Erythroblast (primary cell): ENCODE results near the gene VEPH1.

ENCODE experiments used
- DNase-seq, 2 experiments: peaks; one replicate each; lab custom pipeline; 2025; lab: John Stamatoyannopoulos, UW
- GATA1 ChIP-seq: IDR thresholded peaks from 2 replicates; pipeline ENCODE4 v1.6.1; 2011; ENCODE audit warnings: low read depth, mild to moderate bottlenecking, control low read depth, low read length, moderate library complexity
- POLR2A ChIP-seq: IDR thresholded peaks from 2 replicates; pipeline ENCODE4 v1.6.1; 2011; ENCODE audit warnings: mild to moderate bottlenecking, low read length

Gene VEPH1

DNA sequence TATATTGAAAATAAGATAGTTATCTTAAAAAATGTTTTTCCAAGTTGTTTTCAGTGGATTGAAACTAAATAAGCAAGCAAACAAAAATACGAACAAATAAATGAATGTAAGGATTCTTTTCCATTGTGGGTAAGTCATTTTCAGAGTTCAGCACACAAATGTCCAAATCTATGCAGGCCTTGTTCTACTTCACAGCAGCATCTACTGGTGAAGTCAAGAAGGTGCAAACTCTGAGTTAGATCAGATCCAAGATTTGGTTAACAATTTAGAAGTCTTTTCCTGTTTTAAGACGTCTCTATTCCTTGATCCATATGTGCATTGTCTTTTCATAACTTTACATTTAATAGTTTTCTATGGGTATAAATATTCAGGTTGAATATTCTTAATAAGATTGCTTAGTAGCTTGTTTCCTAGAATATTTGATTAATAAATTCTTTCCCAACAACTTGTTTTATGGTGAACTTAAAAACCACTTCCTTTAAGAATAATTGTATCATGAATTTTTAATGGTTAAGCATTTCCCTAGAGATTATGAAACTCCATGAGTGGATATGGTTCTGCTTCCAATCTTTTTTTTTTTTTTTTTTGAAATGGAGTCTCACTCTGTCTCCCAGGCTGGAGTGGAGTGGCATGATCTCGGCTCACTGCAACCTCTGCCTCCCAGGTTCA is 56.1 kb downstream of the VEPH1 start:
- no peak for DNase-seq
- TF ChIP-seq POLR2A = no peak

DNA sequence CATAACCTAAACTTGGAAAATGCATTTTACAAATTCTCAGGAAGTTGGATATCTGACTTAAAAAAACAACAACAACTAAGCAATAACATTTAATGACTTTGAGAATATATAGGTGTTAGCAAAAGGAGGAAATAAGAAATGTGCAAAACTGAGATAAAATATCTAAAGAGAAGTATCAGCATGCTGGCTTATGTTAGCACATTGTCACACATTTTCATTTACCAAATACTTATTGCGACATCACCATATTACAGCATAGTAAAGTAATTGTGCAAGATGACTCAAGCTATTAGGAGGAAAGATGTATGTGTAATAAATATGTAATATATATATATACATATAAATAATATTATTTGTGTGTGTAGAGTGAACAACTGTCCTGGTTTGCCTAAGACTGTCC is 57.4 kb downstream of the VEPH1 start:
- TF ChIP-seq POLR2A = no peak
- no peak for TF ChIP-seq GATA1
- DNase-seq = peak in 1 of 2 experiments; percentile 3

DNA sequence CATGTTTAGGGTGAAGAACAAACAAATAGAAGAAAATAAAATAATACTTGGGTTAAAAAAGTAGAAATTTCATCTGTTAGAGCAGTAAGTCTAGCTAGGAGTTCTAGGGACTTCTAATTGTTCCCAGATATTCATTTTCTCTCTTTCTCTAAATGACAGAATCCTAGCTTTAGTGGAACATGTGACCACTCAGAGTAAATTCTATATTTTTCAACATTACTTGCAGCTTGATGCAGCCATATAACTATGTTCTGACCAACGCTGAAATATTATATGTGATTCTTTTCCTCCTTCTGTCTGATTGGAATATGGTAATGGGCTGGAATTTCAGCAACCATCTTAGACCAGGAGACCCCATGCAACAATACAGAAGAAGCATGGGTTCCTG is 58.4 kb downstream of the VEPH1 start:
- no peak for DNase-seq
- TF ChIP-seq POLR2A (no peak), GATA1 (no peak)

DNA sequence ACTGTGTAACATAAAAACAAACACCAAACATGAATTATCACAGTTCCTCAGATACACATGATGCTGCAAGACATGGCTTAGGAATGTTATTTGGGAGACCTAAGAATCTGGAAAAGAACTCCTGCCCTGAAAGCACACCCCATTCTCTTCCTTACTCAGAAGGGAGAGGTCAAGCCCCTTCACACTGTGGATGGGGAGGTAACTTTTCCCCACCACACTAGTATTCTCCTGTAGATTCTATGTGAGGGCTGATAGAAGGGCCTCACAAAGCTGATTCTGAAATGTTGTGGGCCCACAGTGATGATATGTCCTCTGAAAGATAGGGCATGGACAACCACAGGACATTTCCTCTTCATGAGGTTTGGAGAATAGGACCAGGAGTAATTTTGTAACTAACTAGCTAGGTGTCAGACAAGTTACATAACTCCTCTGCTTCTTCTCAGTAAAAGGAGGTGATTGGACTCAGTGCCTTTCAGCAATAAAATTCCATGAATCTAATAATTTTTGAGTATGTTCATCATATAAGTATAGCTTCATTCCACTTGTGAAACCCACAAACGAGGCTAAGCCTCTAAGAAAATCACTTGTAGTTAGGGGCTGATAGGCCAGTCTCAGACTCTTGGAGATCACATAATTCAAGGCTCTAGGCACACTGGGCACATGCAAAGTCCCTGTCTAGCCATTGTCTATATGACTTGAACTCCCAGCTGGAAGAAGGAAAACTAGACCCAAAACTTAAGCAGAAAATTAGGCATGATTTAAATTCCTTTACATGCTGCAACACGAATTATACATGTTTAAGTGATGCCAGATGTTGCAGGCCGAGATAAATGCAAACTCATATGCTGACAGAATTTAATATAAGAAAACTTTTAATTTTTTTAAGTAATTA is 59.1 kb downstream of the VEPH1 start:
- no peak for DNase-seq

DNA sequence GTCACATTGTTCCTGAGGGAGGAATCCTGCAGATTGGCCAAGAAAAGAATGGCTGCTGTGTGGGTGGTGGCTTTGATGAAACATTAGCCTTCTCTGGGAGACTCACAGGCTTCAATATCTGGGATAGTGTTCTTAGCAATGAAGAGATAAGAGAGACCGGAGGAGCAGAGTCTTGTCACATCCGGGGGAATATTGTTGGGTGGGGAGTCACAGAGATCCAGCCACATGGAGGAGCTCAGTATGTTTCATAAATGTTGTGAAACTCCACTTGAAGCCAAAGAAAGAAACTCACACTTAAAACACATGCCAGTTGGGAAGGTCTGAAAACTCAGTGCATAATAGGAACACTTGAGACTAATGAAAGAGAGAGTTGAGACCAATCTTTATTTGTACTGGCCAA is 60.5 kb downstream of the VEPH1 start:
- no peak for TF ChIP-seq GATA1
- TF ChIP-seq POLR2A = no peak
- DNase-seq = no peak

More for the DNA sequence above, 59.1 kb downstream of the VEPH1 start:
- TF ChIP-seq POLR2A = no peak
- no peak for TF ChIP-seq GATA1

DNA sequence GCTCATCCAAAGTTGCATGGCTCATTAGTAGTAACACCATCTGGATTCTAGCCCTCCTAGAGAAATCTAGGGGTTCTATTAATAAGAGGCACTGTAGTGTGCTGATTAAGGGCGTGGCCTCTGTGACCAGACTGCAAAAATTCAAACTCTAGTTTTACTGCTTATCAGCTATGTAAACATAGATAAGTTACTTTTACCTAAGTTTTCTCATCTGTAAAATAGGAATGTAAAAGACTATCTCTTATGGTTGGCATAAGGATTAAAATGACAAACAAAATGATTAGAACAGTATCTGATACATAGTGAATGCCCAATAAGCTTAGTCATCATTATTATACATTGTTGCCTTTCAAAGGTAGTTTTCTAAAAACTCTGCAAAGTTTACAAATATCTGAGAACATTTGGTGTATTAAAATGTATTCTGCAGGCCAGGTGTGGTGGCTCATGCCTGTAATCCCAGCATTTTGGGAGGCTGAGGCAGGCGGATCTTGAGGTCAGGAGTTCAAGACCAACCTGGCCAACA is 62.1 kb downstream of the VEPH1 start:
- TF ChIP-seq POLR2A (no peak), GATA1 (no peak)
- DNase-seq = no peak

DNA sequence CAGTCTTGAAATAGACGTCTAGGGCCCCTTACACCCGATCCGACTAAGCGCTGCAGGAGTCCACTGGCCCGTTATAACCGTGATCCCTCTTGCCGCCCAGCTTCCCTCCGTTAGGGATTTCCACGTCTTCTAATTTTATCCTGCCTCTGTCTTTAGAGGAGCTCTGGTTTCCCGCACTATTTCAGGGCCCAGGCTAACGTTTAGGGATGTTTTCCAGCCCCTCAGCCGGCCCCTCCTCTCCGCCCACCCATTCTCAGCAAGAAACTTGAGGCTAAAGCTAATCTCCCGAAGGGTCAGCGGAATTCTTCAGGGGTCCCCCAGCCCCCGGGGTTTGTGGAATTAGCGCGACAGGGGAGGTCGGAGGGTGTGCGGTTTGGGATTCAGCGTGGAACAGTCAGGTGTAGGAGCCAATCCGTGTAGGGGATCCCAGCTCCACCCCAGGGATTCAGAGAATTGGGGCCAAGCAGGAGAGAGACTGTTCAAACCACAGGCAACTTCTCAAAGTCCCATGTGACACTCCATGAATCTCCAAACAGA is 65.0 kb downstream of the VEPH1 start:
- TF ChIP-seq GATA1 = no peak
- no peak for TF ChIP-seq POLR2A
- no peak for DNase-seq

DNA sequence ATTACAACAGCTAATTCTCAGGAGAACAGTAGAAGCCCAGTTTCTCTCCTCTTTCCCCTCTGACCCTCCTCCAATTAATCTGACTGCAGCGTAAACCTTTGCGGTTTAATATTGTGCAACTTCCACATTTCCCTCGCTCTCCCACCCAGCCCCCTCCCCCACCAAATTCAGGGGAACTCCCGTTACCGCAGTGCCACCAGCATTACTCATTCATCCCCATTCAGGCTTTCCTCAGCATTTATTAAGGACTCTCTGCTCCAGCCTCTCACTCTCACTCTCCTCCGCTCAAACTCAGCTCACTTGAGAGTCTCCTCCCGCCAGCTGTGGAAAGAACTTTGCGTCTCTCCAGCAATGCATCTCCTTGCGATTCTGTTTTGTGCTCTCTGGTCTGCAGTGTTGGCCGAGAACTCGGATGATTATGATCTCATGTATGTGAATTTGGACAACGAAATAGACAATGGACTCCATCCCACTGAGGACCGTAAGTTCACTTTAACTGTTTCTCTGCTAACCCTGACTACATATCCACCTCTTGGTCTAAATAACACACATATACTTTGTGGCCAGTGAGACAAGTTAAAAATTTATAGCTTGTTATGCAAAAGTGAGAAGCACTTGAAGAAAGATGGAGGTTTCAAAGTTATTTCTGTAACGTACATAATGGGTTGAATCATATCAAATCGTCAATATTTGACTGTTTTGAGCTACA is 66.5 kb downstream of the VEPH1 start, which contains the start of gene PTX3:
PTX3 (plus strand) TSS at position 268 of the 709 bp plus-strand sequence; CDS start at position 352, 84 bp downstream.
- peak; percentile 3 to 4 for DNase-seq
- TF ChIP-seq GATA1 (no peak), POLR2A (no peak)

DNA sequence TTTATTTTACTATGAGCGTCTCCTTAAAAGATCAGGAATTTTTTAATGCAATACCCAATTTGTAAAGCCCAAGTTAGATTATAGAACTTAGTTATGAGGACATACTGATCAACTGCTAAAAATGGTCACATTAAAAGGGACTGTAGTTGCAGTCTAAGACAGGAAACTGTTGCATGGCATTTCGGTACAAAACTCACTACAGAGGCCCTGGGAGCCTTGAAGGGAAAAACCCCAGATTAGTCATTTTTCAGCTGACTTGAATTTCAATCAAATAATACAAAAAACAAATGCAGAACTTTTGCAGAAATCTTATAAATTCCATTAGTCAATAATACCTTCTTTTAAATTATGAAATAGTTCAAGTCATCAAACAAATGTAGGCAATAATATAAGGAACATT is 73.5 kb downstream of the VEPH1 start:
- DNase-seq = no peak
- TF ChIP-seq POLR2A = no peak
- no peak for TF ChIP-seq GATA1

DNA sequence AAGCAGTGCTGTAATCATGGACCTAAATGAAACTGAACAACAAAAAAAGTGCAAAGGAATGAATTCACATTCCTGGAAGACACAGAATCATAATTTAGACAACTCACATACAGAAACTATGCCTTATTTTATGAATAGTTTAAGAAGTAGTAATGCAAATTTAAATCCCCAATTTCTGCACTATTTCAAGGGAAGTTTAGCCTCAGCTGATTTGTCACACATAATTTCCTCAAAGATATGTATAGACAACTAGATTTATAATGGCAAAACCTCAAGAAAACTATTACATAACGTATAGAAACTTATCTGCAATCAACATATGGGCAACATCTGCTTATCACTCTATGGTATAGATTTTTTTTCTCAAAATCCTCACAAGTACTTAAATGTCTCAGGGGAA is 74.4 kb downstream of the VEPH1 start:
- DNase-seq = peak in 1 of 2 experiments; percentile 6
- TF ChIP-seq GATA1 (no peak), POLR2A (no peak)

DNA sequence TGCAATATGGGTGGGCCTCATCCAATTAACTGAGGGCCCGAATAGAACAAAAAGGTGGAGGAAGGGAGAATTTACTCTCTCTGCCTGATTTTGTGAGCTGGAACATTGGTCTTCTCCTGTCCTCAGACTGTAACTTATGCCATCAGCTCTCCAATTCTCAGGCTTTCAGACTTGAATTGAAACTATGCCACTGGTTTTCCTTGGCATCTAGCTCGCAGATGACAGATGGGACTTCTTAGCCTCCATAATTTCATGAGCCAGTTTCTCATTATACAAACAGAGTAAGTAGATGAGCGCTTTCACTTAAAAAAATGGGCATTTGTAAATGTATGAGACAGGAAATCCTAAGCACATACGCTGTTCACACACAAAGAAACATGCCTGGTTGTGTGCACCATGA is 75.3 kb downstream of the VEPH1 start:
- no peak for DNase-seq
- TF ChIP-seq POLR2A = no peak
- no peak for TF ChIP-seq GATA1

DNA sequence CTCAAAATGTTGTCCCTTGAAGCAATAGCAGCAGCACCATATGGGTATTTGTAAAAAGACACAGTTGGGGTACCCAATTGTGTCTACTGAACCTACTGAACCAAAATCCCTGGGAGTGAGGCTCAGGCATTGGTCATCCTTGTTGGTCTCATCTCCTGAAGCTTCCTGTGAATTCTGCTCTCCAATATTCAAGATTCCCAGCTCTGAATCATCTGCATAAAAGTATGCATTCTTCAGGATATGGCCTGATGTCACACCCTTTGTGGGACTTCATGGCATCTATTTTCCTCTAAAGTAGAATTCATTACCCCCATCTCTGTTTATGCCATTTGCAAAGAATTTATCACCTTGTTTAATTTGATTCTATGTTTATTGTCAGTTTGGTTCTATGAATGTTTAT is 79.9 kb downstream of the VEPH1 start:
- TF ChIP-seq POLR2A (no peak), GATA1 (no peak)
- no peak for DNase-seq

DNA sequence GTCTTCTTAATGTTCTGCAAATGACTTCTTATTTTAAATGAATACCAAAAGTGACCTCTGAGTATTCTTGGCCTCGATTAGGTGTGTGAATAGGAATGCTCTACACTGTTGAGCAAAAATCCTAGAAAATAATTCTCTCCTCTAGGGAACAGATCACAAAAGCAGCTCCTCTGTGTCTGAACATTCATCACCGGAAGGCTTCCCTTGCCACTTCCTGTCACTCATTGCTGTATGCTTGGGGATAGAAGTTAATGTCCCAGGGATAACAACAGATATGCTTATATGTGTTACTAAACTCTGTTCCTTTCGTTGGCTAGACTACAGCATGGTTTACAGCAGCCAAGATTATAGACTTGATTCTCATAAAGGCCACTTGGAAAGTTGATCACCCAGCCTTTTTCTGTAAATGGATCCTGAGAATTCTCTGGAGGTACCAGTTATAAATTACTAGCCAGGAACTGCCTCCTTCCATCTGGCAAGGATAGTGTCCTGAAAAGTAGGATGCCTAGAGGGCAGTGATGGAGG is 82.5 kb downstream of the VEPH1 start:
- TF ChIP-seq POLR2A (no peak), GATA1 (no peak)
- DNase-seq = no peak

DNA sequence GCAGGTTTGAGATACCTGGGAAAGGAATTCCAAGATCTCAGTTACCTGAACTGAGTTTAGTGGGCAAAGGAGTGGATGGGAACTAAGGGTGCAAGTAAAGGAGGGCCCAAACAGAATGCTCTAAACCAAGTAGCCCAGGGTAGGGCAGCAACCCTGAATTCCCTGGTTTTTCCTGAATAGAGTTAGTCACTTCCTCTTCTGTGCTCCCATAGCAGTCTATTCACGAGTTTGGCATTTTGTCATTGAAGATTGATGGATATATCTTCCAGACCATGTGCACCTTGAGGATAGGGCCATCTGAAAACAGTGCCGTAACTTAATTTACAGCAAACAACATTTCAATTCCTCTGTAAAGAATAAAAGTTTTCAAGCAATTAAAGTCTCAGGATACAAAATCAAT is 85.1 kb downstream of the VEPH1 start:
- no peak for TF ChIP-seq POLR2A
- TF ChIP-seq GATA1 = no peak
- no peak for DNase-seq
